HepG2 (cell line): Measurements from ENCODE around the gene COCH. TPM values are rescaled to one million over a fixed set of nuclear protein-coding genes. Genes with fewer than 3 reads are reported as not detected.

Source experiments
- ARID4A ChIP-seq: sonication (generic); formaldehyde crosslinking; IDR thresholded peaks from 2 replicates; pipeline ENCODE4 v1.5.0; 2020; ENCODE audit warnings: mild to moderate bottlenecking, missing genetic modification reagents, borderline replicate concordance
- DR1 ChIP-seq: sonication (generic); formaldehyde crosslinking; IDR thresholded peaks from 2 replicates; pipeline ENCODE4 v1.8.0; 2021; ENCODE audit warnings: mild to moderate bottlenecking, missing genetic modification reagents, inconsistent platforms
- ELF1 ChIP-seq: sonication (generic); formaldehyde crosslinking; IDR thresholded peaks from 2 replicates; pipeline ENCODE4 v1.4.0; 2020; ENCODE audit warnings: missing genetic modification reagents
- GATAD1 ChIP-seq: IDR thresholded peaks from 2 replicates; pipeline ENCODE4 v1.6.1; 2016; ENCODE audit warnings: missing genetic modification reagents, missing compliant biosample characterization
- KMT2A ChIP-seq: sonication (generic); formaldehyde crosslinking; IDR thresholded peaks from 2 replicates; pipeline ENCODE4 v1.4.0; 2020; ENCODE audit warnings: missing genetic modification reagents
- MATR3 ChIP-seq: sonication (generic); formaldehyde crosslinking; IDR thresholded peaks from 2 replicates; pipeline ENCODE4 v1.4.0; 2020; ENCODE audit warnings: missing genetic modification reagents
- NCOA1 ChIP-seq: sonication (generic); formaldehyde crosslinking; IDR thresholded peaks from 2 replicates; pipeline ENCODE4 v1.9.0; 2021; ENCODE audit warnings: missing genetic modification reagents
- SP1 ChIP-seq, 2 experiments: fragments of 450-650 bp in 1 of 2; sonication (generic) in 1 of 2; formaldehyde crosslinking in 1 of 2; IDR thresholded peaks; 2 replicates each; pipeline versions ENCODE4 v1.4.0 to v1.6.1; 2016 to 2020; ENCODE audit warnings: missing genetic modification reagents in 1 of 2
- ZBTB8A ChIP-seq: sonication (generic); formaldehyde crosslinking; IDR thresholded peaks from 2 replicates; pipeline ENCODE4 v1.4.0; 2020; ENCODE audit warnings: mild to moderate bottlenecking, low read depth, missing genetic modification reagents, borderline replicate concordance
- ZNF614 ChIP-seq: IDR thresholded peaks from 2 replicates; pipeline ENCODE4 v1.6.1; 2018; ENCODE audit warnings: missing biosample characterization, missing genetic modification reagents, inconsistent platforms, borderline replicate concordance
- ZNF615 ChIP-seq: sonication (generic); formaldehyde crosslinking; IDR thresholded peaks from 2 replicates; pipeline ENCODE4 v1.5.0; 2020; ENCODE audit warnings: mild to moderate bottlenecking, missing genetic modification reagents, borderline replicate concordance
- ZNF724P ChIP-seq: sonication (generic); formaldehyde crosslinking; IDR thresholded peaks from 2 replicates; pipeline ENCODE4 v1.8.0; 2022; ENCODE audit warnings: missing genetic modification reagents, borderline replicate concordance
- ZNF768 ChIP-seq: sonication (generic); formaldehyde crosslinking; IDR thresholded peaks from 2 replicates; pipeline ENCODE4 v1.4.0; 2020; ENCODE audit warnings: missing genetic modification reagents
- polyA plus RNA-seq, 8 experiments: library from polyadenylated mRNA; depleted of rRNA in 3 of 8; stranded (reverse) in 7 of 8; unstranded in 1 of 8; fragments of >200 nt; fragmentation: Illumina TruSeq in 4 of 8; extraction: Trizol in 4 of 8; gene quantifications; 2 replicates each; pipeline versions ENCODE4 v1.2.1 to v1.2.3, GENCODE V29; 2011 to 2016; ENCODE audit warnings: low read depth in 4 of 8, missing spikeins in 1 of 8, mixed read lengths in 1 of 8; ENCODE audit not compliant: insufficient read depth in 1 of 8
- total RNA-seq, 5 experiments: library from RNA; depleted of rRNA; stranded (reverse); fragments of >200 nt; fragmentation: Illumina TruSeq; extraction: Trizol; gene quantifications; 2 replicates each; pipeline ENCODE4 v1.2.3, GENCODE V29; 2016; ENCODE audit warnings: low read depth in 1 of 5
- TF ChIP-seq, protein P1 (sequence below): sonication (generic); formaldehyde crosslinking; IDR thresholded peaks from 2 replicates; pipeline ENCODE4 v1.5.1; 2020; ENCODE audit warnings: mild to moderate bottlenecking, missing genetic modification reagents, moderate library complexity
- TF ChIP-seq, protein P2 (sequence below): sonication (generic); formaldehyde crosslinking; IDR thresholded peaks from 2 replicates; pipeline ENCODE4 v1.5.1; 2020; ENCODE audit warnings: missing genetic modification reagents, mild to moderate bottlenecking, borderline replicate concordance

COCH gene
- total and polyA plus RNA-seq, 2 of the 13 experiments (the other 11 are each of a cell fraction or from before 2014, with no cell fraction given): 78.2 to 79.3 TPM

DNA sequence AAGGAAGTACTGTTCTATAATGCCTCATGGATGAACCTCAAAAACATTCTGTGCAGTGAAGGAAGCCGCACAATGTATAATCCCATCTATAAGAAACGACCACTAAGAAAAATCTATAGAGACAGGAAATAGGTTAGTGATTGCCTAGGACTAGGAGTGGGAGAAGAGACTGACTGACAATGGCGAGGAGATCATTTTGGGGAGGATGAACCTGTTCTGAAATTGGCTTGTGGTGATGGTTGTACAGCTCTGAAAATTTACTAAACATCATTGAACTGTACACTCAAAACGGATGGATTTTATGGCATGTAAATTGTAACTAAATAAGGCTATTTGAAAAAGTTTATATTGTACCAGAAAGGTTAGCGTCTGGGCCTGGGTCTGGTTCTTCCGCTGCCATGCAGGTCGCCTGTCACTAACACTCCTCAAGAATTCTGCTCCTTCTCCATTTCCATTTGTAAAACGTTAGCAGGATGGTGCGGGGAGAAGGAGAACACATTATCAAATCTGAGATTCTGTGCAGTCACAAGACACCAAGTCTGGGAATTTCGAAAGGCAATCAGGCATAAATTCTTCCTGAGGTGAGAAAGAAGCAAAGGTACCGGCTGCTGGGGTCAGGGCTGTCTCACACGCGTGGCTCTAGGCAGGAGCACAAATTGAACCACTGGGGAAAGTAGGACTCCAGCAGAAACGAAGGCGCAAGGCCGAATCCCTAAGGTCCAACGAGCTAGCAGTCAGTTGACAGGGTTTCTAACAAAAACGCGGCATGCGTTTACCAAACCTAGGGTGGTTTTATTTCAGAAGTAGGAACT is 845 bp upstream of the COCH start (continued):
- TF ChIP-seq ARID4A (CRISPR knock-in tag) (no peak), NCOA1 (CRISPR knock-in tag) (no peak), ELF1 (0 out of 2 replicates have a peak, but pooled peaks have one; percentile 9), ZNF724P (CRISPR knock-in tag) (0 out of 2 replicates have a peak, but pooled peaks have one; percentile 6), DR1 (CRISPR knock-in tag) (no peak), ZNF614 (CRISPR knock-in tag) (peak; percentile 7; the same call in 1 of the 2 replicates), ZBTB8A (0 out of 2 replicates have a peak, but pooled peaks have one; percentile 34), ZNF615 (CRISPR knock-in tag) (0 out of 2 replicates have a peak, but pooled peaks have one; percentile 53), KMT2A (CRISPR knock-in tag) (no peak), SP1 (IDR thresholded peaks at IDR 0.05) (no peak), SP1 (CRISPR knock-in tag; IDR thresholded peaks at IDR 0.05) (no peak), MATR3 (CRISPR knock-in tag) (no peak), ZNF768 (no peak), GATAD1 (CRISPR knock-in tag) (no peak)
- TF ChIP-seq, protein P1, sequence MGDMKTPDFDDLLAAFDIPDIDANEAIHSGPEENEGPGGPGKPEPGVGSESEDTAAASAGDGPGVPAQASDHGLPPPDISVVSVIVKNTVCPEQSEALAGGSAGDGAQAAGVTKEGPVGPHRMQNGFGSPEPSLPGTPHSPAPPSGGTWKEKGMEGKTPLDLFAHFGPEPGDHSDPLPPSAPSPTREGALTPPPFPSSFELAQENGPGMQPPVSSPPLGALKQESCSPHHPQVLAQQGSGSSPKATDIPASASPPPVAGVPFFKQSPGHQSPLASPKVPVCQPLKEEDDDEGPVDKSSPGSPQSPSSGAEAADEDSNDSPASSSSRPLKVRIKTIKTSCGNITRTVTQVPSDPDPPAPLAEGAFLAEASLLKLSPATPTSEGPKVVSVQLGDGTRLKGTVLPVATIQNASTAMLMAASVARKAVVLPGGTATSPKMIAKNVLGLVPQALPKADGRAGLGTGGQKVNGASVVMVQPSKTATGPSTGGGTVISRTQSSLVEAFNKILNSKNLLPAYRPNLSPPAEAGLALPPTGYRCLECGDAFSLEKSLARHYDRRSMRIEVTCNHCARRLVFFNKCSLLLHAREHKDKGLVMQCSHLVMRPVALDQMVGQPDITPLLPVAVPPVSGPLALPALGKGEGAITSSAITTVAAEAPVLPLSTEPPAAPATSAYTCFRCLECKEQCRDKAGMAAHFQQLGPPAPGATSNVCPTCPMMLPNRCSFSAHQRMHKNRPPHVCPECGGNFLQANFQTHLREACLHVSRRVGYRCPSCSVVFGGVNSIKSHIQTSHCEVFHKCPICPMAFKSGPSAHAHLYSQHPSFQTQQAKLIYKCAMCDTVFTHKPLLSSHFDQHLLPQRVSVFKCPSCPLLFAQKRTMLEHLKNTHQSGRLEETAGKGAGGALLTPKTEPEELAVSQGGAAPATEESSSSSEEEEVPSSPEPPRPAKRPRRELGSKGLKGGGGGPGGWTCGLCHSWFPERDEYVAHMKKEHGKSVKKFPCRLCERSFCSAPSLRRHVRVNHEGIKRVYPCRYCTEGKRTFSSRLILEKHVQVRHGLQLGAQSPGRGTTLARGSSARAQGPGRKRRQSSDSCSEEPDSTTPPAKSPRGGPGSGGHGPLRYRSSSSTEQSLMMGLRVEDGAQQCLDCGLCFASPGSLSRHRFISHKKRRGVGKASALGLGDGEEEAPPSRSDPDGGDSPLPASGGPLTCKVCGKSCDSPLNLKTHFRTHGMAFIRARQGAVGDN (CRISPR knock-in tag): no peak
- TF ChIP-seq, protein P2, sequence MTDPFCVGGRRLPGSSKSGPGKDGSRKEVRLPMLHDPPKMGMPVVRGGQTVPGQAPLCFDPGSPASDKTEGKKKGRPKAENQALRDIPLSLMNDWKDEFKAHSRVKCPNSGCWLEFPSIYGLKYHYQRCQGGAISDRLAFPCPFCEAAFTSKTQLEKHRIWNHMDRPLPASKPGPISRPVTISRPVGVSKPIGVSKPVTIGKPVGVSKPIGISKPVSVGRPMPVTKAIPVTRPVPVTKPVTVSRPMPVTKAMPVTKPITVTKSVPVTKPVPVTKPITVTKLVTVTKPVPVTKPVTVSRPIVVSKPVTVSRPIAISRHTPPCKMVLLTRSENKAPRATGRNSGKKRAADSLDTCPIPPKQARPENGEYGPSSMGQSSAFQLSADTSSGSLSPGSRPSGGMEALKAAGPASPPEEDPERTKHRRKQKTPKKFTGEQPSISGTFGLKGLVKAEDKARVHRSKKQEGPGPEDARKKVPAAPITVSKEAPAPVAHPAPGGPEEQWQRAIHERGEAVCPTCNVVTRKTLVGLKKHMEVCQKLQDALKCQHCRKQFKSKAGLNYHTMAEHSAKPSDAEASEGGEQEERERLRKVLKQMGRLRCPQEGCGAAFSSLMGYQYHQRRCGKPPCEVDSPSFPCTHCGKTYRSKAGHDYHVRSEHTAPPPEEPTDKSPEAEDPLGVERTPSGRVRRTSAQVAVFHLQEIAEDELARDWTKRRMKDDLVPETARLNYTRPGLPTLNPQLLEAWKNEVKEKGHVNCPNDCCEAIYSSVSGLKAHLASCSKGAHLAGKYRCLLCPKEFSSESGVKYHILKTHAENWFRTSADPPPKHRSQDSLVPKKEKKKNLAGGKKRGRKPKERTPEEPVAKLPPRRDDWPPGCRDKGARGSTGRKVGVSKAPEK: peak; percentile 21; the same call in 1 of the 2 replicates
